Endometrium (tissue), 2 donors: ENCODE measurements around the gene SYTL1.
"Not testable (repeated sequence)": the region's sequence is repeated elsewhere in the genome, so short reads cannot be mapped to it uniquely, and the experiment has no call there.

Source experiments
- FAIRE-seq: peaks from 2 replicates; lab custom pipeline; 2012; peaks lifted over from hg19 to GRCh38; lab: Jason Lieb, UNC
- donor health status: control.
- donor health status: control.

The SYTL1 gene

GRCh38 chr1:27384797-27385196, 43.0 kb downstream of the SYTL1 start:
- not testable (repeated sequence) for FAIRE-seq

DNA sequence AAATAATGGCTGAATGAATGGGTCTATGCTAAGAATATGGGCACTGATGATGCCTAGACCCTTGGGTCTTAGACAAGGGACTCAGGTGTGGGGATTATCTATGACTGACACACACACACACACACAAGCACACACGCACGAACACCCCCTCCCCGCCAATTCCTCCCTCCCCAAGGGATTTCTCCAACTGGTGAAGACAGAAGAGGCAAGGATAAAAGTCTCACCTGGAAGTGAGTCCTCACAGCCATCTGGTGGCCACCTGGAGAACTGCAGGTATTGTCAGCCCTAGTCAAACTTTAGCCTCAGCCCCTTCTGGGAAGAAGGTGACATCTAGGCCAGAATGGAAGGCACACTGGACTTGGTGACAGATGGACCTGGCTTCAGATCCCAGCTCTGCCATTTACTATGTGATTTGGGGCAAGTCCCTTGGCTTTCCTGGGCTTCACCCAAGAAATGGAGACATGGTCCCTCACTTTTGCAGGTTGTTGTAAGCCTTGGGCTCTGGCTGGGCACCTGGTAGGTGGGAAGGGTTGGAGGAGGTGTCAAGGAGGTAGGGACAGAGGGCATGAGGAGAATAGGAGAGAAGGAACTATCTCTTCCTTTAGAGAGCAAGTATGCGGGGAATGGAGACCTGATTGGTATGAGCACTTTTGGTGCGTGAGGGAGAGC, 46.6 kb downstream of the SYTL1 start:
- no peak for FAIRE-seq

GRCh38 chr1:27391511-27392095, 49.8 kb downstream of the SYTL1 start:
- FAIRE-seq: no peak

- no peak for FAIRE-seq
These were observed 50.4 kb downstream of the SYTL1 start, which contains the start of gene GPR3 for GRCh38 chr1:27392096-27392777. TSS of gene GPR3 (plus strand) at chr1:27392622. CDS start at chr1:27393799, 1,177 bp downstream.

DNA sequence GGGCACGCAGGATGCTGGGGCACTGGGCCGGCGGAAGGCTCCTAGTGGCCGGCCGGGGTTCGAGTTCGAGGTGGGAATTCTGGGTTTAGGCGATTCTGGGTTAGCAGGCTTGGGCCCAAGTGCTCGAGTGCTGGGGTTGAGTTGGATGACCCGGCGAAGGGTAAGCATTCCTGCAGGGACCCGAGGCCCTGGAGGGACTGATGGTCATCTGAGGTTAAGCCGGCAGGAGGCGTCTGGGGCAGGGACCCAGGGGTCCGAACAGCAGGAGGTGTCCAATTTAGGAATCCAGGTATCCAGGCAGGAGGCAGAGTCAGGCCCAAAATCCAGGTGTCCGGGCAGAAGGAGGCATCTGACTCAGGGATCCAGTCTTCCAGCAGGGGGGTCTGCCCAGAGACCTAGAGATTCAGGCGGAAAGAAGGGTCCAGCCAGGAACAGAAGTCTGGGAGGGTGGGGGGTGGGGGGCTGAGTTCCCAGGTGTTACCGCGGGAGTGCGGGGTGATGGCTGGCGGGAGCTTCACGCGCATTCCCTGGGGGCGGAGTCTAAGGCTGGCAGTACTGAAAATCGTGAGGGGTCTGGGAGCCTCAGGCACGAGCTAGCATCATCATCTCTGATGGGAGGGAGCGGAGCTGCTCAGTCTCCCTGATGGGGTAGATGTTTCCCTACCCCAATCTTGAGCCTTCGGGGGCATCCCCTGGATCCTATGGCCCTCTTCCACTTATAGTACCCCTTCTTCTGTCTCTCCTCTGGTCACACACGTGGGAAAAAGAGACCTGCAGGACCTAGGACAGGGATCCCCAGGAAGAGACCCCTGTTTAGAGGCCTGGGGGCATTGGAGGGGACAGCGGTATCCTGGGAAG, 51.2 kb downstream of the SYTL1 start:
- FAIRE-seq: no peak

- no peak for FAIRE-seq
These were observed 51.9 kb downstream of the SYTL1 start for GRCh38 chr1:27393641-27394281.

DNA sequence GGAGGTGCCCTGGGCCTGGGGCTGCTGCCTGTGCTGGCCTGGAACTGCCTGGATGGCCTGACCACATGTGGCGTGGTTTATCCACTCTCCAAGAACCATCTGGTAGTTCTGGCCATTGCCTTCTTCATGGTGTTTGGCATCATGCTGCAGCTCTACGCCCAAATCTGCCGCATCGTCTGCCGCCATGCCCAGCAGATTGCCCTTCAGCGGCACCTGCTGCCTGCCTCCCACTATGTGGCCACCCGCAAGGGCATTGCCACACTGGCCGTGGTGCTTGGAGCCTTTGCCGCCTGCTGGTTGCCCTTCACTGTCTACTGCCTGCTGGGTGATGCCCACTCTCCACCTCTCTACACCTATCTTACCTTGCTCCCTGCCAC, 52.4 kb downstream of the SYTL1 start:
- FAIRE-seq: no peak

GRCh38 chr1:27394925-27395324, 53.1 kb downstream of the SYTL1 start:
- FAIRE-seq: no peak

- peak; percentile 15 for FAIRE-seq
These were observed 53.8 kb downstream of the SYTL1 start for GRCh38 chr1:27395441-27396195.

GRCh38 chr1:27397110-27397509, 55.3 kb downstream of the SYTL1 start:
- FAIRE-seq: no peak

DNA sequence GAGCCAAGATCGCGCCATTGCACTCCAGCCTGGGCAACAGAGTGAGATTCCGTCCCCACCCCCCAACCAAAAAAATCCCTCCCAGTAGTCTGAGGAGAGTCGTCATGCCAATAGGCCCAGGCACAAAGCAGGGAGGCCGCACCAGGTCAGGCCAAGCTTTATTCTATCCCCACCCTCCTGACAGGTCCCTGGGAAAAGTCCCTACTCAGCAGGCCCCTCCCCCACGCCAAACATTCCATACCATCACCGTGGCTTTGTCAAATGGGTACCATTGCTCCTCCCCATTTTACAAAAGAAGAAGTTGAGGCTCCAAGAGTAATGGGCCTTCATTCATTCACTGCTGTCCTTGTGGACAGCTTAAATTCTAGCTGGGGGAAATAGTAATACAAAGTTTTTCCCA, 55.9 kb downstream of the SYTL1 start:
- FAIRE-seq: no peak

DNA sequence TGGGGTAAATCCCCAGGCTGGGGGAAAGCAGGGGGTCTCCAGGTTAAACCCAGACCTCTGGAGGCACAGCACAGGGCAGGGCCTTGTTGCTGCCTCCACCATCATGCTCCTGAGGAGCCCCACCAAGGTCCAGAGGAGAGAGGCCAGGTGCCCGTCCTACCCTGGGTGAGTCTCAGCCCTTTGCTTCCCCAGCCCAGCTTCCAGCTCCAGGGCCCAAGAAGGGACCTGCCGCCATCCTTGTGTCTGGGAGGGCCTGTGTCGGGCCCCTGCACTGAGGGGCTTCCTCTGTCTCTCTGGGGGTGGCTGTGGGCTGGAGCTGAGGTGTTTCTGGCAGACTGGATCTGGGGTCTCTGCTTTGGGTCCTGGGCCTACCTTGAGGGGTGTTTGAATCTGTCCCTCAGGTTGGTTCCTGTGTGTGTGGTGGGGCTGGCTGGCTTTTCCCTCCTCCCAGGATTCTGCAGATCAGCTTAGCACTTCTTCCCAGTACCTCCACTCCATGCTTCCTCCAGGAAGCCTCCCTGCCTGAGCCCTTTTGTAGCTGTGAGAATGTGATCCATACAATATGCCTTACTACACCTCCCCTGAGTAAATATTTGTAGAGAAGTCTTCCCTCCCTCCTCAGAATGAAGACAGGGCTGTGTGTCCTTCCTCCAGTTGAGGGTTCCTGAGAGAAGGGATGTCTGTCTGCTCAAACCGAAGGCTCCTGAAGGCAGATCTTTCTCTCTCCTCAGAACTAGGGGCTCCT, 56.8 kb downstream of the SYTL1 start:
- FAIRE-seq: no peak

- FAIRE-seq: no peak
These were observed 57.6 kb downstream of the SYTL1 start for GRCh38 chr1:27399251-27400025.

DNA sequence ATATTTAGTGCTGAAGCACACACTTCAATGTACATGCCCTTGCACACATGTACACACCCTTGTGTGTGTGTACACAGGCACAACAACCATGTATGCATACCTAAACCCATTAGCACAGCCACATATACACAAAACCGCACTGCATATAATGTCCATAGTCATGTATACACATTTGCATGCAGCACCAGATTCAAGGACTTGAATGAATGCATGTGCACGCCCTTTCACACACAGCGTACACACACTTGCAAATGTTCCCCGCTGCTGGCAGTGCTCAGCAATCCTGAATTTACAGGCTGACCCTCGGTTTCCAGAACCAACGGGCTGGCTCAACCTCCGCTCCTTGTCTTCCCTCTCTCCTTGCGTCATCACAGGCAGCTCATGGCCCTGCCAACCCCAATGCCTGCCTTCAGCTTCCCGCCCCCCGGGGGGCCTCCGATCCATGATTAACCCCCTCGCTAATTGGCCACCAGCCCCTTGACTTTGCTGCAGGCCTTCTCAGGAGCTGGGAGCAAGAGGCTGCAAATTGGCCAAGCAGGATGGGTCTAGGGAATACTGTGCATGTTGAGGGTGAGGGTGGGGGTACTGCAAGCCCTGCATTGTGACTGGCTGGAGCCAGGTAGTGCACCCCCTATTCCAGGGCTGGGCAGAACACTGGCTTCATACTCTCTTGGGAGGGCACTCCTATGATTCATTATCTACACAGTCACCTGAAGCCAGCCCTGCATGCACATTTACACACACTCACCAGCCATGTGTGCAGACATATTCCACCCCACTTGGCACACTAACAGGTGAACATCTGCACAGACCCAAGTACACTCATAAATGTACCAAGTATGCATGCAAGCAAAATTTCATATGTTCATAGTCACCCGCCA, 58.5 kb downstream of the SYTL1 start:
- no peak for FAIRE-seq

DNA sequence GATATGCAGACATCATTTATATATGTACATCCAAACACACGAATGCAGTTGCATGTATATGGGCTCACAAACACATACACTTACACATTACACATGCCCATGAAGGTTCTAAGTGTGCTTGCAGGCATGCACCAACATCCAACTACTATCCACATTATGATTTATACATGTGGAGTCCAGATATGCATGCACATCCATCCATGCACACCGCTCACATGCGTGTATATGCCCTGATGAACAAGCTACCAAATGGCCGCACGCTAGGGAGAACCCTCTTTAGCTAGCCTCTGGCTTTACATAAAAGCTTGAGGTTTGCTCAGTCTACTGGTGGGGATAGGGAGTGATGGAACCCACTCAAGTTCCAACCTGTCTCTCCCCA, 59.1 kb downstream of the SYTL1 start:
- no peak for FAIRE-seq

DNA sequence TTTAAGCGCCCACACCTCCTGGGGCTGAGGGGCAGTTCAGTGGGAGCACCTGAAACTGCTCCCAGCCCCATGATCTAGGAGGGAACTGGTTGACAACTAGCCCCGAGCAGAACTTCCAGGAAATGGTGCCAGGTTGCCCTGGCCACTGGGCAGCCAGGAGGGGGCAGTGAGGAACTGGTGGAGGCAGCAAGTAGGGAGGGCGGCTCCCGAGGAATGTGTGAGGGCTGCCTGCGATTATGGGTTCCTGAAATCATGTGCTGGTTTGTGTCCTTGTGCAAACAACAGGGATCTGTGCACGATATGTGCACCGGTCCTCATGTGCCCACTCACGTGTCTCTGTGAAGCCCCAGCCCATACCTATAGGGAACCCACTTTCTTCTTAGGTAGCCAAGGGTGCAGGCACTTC, 60.5 kb downstream of the SYTL1 start:
- no peak for FAIRE-seq

DNA sequence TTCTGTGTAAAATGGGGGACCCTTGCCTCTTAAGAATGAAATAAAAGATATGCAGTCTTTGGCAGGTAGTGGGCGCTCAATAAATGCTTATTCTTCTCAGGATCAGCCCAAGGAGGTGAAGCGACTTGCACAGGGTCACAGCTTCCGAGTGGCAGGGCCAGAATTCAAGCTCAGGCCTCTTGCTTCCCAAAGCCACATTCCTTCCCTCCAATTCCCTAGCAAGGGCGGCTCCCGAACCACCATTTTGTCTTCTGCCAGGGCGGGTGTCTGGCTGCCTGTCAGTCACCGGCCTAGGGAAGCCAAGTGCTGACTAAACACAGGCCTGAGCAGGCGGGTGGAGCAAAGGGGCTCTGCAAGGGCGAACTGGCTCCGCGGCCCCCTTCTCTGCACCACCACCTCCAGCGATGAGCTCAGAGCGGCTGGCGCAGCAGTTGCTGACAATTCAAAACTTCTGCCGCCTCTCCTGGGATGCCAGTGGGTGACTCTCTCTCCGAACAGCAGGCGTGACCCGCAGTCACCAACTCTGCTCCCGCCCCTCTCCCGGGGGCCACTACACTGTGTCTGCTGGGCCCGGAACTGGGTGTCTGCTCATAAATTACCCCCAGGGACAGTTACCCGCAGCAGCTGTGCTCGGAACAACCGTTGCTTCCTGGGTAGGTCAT, 61.4 kb downstream of the SYTL1 start:
- FAIRE-seq: no peak
